Erythroblast (primary cell): ENCODE results near the gene PLA2R1.

Experiments
- GATA1 ChIP-seq: IDR thresholded peaks from 2 replicates; pipeline ENCODE4 v1.6.1; 2011; ENCODE audit warnings: low read depth, mild to moderate bottlenecking, control low read depth, low read length, moderate library complexity
- POLR2A ChIP-seq: IDR thresholded peaks from 2 replicates; pipeline ENCODE4 v1.6.1; 2011; ENCODE audit warnings: mild to moderate bottlenecking, low read length

GRCh38 chr2:160055726-160056108, 6.7 kb downstream of the PLA2R1 start:
- TF ChIP-seq POLR2A = no peak
- TF ChIP-seq GATA1 = no peak
